NK-92 (cell line): ENCODE results near the gene IQSEC3.

Experiments used
- DNase-seq: peaks from one replicate; lab custom pipeline; 2025; ENCODE audit not compliant: unreplicated experiment; lab: John Stamatoyannopoulos, UW

IQSEC3 gene

DNA sequence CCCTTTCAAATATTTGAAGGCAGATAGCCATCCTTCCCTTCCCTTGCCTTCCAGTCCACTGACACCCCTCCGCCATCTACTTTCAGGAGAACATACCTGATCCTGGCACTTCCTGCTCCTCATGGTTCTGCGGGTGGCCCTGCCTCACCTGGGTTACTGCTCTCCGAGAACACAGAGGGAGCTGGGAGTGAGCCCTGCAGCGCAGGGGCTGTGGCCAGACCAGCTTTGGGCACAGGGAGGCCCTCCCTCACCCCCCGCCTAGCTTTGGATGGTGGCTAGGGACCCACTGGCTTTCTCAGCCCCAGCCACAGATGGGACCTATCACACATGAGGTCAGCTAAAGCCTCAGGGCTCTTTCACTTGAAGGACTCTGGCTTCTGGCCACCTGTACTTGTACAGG lies 12.4 kb downstream of the IQSEC3 start:
- no peak for DNase-seq

DNA sequence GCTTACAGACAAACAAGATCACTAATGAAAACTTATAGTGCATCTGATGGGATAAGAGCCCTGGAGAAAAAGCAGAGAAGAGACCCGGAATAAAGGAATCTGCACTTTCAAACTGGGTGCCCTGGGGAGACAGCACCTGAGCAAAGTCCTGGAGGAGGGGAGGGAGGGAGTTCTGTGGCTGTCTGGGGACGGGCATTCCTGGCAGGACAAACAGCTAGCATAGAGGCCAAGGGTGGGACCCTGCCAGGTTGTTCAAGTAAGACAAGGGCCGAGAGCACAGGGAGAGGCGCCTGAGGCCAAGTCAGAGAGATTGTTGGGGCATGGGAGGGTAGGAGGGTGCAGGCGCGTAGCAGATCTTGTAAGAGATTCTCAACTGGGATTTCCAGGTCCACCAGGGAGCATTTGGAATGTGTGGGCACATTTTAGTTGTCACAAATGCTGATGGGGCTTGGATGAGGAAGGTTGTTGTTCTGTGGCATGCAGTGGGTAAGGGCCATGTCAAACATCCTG lies 14.2 kb downstream of the IQSEC3 start:
- DNase-seq: no peak

DNA sequence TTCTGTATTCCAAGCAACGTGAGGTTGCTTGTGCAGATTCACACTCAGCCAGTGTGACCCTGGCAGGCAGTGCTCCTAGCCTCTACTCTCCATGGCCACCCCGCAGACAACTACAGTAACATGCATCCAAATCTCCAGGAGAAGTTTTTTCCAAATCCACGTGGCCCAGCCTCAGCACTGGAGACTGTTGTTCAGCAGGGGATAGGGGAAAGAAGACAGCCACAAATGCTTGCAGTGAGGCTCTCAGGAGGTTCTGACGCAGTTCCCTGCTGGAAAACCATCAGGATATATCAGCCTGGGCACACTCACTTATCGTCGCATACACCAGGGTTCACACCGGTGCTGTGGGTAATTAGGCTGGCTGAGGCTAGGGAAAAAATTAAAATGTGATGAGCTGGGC lies 16.2 kb downstream of the IQSEC3 start:
- DNase-seq: no peak

DNA sequence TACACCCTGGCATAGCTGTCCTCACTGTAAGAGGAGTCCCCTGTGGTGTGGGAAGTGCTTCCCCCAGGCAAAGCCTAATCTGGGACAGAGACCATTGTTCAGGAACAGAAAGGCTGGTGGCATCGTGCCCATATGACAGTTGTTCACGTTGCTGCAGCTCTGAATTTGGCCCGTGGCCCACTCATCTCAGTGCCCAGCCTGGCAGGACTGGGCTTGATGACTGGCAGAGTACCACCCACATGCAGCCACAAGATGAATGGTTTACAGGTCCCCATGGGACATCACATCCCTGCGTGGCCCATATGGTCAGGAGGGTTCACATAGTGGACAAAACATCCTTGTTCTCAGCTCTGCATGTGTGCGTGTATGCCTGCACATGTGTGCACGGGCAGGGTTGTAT lies 17.5 kb downstream of the IQSEC3 start:
- DNase-seq: no peak

DNA sequence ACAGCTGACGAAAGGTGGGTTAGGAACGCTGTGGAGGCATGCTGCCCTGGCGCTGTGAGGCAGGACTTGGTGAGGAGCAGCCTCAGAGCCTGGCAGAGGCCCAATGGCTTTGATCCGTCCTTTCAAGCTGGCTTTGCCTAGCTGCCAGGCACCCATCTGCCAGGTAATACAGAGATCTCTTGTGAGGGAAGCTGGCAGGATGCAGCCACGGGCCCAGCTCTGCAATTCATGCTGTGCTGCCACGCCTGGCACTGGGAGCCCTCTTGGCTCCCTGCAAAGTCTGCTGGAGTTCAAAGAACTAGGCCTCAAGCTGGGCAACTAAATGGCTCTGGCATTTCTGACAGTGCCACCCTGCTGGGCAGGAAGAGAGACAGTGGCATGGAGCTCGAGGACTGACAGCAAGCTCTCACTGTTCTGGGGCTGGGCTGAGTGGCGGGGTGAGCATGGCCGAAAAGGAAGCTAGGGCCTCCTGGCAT lies 18.7 kb downstream of the IQSEC3 start:
- no peak for DNase-seq

DNA sequence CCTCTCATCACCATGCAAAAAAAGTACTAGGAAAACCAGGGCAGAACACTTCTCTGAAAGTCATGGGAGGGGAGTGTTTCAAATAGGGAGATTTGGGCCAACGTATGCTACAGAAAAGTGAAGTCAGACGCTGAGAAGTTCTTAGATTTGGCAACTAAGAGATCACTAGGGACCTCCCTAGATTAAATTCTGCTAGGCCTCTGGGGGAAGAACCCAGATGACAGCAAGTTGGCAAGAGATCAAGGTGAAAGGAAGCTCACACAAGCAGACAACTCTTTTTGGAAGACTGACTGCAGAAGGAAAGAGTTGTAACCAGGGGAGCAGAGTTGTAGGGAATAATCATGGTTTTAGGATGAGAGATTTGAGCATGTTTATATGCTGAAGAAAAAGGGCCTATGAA lies 20.7 kb downstream of the IQSEC3 start:
- no peak for DNase-seq

DNA sequence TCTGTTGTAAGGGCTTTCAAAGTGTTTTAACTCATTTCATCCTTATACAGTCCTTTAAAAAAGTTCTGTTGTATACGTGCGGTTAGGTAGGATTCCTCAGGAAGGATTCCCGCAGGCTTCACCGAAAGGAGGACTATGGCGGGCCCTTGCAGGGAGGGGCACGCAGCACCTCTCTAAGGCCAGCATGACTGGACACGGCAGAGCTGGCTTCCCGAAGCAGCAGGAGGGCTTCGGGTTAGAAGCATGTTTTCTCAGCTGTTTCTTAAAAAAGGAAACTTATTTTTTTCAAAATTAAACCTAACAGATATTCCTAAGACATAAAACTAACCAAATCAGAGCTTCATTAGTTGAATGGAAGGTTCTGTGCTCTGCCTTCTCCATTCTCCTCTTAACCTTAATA lies 21.3 kb downstream of the IQSEC3 start:
- DNase-seq: no peak

DNA sequence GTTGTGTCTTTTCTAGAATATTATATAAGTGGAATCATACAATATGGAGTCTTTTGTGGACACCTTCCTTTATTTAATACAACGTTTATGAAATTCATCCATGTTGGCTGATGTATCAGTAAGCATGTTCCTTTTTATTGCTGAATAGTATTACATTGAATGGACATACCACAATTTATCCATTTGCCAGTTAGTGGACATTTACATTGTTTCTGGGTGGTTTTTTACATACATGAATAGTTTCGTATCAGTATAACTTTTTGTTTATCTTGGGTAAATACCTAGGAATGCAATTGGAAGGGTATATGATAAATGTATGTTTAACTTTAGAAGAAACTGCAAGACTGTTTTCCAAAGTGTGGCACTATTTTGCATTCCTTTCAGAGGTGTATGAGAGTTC lies 23.1 kb downstream of the IQSEC3 start:
- no peak for DNase-seq

DNA sequence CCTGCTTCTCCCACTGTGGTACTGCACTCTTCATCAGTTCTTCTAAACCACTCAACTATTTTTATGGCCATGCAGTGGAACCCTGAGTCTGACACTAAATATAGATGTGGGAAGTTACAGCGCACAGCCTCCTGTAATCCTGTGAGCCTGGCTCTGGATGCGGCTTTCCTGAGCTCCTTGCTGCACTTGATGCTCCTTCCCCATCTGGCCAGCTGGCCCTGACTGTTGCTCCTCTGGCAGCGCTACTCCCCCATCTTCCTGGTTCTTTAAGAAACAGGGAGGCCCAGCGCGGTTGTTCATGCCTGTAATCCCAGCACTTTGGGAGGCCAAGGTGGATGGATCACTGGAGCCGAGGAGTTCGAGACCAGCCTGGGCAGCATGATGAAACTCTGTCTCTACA lies 24.6 kb downstream of the IQSEC3 start:
- no peak for DNase-seq

DNA sequence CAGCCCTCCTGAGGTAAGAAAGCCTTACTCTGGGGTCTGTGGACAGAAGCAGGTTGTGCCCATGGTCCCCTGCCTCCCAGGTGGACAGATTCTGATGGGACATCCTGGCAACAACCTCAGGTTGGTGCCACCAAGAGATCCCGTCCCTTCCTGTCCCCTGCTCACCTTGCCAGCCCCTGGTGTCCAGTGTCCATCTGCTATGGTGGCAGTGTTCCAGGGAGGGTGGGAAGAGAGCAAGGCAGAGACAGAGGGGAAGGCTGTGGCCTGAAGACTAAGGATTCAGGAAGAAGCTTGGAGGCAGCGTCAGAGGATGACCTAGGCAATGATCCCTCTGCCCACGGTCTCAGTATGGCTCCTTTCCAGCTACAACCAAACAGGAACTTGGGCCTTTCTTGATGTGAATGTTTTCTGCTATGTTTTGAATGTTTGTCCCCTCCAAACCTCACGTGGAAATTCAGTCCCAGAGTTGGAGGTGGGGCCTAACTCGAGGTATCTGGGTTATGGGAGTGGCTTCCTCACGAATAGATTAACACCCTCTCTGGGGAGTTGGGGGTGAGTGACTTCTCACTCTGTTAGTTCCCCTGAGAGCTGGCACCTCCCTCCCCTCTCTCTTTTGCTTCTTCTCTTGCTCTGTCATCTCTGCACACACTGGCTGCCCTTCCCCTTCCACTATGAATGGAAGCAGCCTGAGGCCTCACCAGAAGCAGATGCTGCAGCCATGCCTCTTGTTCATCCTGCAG lies 26.9 kb downstream of the IQSEC3 start:
- no peak for DNase-seq

DNA sequence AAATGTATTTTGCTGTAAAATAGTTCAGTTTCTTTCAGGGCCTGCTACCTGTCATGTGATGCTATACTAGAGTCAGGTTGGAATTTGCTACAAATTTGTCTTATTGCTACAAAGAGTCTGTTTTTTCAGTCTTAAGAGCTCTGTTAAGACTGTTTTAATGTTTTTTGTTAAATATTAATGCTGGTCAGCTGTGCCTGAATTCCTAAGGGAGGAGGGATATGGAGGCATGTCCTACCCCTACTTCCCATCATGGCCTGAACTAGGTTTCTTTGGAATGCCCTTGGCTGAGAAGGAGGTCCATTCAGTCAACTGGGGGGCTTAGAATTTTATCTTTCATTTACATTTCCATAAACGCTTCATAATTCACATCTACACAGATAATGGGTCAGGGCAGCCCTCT lies 30.0 kb downstream of the IQSEC3 start:
- no peak for DNase-seq

DNA sequence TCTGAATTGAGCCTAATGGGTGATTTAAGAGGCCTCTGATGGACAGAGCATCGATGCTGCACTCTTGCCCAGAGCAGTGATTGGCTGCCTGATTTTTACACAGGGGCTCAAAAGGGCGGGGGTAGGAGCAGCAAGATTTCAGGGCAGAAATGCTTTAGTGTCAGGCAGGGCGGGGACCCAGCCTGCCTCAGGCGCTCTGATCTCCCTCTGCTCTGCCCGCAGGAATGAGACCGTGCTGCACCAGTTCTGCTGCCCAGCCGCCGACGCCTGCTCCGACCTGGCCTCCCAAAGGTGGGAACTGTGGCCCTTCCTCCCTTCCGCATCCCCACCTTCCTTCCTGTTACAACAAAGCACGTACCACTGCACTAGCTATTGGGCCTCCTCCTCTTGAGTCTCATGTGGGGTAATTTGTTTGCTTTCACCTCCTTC lies 32.4 kb downstream of the IQSEC3 start:
- no peak for DNase-seq

DNA sequence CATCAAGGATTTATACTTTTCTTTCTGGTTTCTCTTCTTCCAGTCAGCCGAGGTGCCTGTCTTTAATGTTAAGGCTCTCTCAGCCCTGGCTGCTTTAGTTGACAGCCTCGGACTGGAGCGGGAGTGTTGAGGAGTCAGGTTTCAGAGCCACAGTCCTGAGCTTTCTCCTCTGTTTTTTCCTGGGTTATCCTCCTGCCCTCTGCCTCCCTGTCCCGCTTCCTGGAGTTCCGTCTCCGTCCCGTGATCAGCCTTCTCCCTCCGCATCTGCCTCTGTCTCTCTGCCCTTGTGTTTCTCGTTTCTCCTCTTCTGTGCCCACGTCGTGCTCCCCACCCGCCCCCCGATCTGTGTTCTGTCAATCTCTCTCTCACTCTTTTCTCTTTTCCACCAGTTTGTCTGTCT lies 33.0 kb downstream of the IQSEC3 start:
- DNase-seq: no peak

DNA sequence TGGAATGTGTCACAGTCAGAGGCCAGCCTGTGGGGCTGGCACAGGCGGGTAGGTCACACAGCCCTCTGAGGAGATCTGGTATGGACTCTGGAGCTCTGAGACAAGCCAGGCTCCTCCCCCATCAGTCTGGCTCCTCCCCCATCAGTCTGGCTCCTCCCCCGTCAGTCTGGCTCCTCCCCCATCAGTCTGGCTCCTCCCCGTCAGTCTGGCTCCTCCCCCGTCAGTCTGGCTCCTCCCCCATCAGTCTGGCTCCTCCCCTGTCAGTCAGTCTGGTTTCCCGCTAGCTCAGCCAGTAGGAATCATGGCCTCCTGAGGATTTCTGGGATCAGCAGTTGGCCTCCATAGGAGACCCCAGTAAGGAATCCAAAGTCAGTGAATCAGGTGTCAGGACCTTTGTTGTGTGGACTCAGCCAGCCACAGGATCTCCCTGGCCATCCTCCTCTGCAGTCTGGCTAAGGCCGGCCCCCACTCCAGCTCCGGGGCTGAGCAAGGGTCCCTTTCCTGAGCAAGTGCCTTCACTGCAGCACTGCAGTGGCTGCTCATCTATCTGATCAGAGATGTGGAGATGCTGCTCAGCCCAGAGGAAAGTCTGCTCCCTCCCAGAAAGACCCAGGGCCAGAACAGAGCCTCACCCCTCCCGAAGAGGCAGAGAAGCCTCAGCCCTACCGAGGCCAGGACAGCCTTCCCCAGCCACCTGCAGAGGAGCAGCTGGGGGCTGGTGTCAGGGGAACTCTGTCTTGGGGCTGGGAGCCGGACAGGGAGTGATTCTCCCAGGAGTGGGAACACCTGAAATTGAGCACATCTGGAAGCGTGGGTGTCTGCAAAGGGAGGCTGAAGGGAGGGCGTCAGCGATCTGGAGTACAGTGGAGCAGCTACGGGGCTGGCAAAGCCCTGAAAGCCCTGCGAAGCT lies 35.7 kb downstream of the IQSEC3 start:
- no peak for DNase-seq

DNA sequence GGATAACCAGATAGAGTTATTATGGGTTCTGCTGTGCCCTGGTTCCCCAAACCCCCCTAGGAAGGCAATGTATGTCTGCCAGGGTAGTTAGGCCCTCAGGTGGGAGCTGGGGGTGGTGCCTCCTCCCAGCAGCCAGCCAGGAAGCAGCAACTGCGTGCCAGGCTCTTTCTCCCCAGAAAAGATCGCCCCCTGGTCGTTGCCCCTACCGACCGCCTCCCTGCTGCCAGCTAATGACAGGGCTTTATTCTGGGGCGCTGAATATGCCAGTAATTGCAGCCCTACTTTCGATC lies 36.3 kb downstream of the IQSEC3 start:
- no peak for DNase-seq

DNA sequence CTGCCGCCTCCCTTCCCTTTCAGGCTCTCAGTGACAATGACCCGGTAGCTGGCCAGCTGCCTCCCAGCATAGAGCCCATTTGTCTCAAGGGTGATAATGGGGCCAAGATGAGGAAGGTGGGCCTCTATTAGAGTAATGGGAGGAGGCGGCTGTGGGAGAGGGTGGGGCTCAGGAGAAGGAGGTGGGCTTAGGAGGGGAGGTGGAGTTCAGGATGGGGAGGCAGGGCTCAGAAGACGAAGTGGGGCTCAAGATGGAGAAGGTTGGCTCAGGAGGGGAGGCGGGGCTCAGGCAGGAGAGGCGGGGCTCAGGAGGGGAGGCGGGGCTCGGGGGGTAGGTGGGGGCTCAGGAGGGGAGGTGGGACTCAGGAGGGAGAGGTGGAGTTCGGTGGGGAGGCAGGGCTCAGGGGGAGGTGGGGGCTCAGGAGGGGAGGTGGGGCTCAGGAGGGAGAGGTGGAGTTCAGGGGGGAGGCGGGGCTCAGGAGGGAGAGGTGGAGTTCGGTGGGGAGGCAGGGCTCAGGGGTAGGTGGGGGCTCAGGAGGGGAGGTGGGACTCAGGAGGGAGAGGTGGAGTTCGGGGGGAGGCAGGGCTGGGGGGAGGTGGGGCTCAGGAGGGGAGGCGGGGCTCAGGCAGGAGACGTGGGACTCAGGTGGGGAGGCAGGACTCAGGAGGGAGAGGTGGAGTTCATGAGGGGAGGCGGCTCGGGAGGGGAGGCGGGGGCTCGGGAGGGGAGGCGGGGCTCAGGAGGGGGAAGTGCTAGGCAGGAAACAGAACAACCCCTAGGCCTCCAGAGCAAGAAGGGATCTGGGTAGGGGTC lies 36.8 kb downstream of the IQSEC3 start:
- no peak for DNase-seq

DNA sequence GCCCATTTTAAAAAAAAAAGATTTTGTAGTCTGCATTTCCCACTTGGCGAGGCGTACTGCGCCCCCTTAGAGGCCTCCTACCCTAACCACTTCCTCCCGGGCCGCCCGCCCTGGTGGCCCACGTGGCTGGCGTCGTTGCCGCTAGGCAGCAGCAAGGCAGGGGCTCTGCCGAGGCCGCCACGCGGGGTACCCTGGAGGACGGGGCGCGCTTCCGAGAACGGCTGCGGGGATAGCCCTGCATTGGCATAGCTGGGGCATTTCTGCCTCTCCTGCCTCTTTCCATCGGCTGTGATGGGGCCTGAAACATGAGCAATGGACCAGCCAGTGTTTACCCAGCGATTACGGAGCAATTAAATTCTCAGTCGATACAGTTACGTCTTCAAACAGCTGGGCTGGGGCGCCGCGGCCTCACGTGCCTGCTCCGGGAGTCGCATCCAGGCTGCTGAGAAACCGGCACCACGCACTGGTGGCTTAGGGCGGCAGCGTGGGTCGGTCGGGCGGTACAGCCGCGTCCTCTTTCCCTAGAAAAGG lies 38.0 kb downstream of the IQSEC3 start:
- no peak for DNase-seq

DNA sequence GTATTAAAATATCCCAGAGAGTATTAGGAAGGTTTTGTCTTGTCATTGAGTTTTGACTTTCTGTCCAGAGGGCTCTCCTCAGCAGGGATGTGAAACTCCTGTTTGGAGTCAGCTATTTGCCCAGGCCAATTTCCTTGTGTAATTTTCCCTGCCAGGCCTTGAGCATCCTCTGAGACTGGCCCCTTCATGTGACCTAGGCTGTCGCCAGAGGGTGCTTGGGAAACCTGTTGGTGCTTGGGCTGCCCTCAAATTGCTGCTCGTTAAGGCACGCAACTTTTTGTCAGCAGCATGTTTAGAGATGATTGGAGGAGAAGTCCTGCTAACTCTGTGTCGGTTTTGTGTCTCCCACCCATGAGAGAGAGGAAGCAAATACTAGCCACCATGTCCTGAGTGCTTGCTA lies 39.1 kb downstream of the IQSEC3 start:
- DNase-seq: no peak

DNA sequence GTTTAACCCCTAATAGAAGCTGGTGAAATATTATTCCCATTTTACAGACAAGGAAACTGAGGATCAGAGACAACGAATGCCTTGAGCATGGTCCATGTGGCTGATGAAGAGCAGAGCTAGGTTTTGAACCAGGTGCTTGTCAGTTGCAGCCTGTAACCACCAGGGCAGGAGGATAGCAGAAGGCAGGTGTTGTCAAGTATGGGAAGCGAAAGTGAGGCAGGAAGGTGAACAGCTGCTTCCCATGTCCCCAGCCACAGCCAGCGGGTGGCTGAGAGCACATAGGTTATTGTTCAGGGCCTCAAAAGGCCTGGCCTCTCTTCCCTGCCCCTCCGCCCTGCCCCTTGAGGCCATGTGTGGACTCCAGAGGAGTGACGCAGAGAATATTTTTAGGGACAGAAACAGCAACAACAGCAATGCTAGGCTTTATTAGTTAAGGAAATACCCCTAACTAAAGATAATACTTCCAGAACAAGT lies 39.6 kb downstream of the IQSEC3 start:
- no peak for DNase-seq

DNA sequence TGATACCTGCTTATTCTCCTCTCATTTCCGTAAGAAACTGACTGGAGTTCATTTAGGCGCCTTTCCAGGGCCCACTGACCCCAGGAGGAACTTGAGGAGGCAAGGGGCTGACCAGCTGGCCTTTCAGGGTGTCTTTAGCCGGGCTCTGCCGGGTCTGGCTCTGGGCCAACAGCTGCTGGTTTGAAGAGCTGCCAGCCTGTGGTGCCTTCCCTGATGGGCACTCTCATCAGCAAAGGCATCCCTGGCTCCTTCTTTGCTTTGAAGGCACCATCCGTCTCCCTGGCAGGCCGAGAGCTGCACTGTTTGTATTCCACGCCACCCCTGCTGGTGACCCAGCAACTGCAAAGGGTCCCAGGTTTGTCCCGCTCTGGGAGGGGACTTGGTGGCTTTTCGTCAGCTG lies 42.0 kb downstream of the IQSEC3 start:
- DNase-seq: no peak

DNA sequence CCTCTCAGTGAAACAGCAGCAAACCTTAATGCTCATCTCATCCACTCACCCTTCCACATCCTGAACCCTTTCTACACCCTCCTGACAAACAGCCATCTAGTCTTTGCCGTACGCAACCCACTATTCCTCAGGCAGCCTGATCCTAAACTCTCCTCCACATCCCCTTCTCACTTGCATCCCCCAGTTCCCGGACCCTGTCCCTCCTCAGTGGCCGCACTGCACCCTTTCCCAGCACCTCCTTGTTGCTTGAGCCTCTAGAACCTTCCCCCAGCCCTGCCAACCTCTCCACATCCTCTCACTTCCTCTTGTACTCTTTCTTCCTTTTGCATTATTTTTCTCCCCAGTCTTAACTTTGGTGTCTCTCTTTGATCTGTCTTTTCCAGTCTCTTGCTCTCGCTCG lies 42.9 kb downstream of the IQSEC3 start:
- no peak for DNase-seq
